Fibroblast of lung (primary cell): Measurements from ENCODE around the gene SLC22A23. TPM values are rescaled to one million over a fixed set of nuclear protein-coding genes. Genes with fewer than 3 reads are reported as not detected.

Source experiments
- DNase-seq, 2 donors: peaks; one replicate each; pipeline versions ENCODE4 v3.0.0 to v3.0.0-alpha.2; 2010; ENCODE audit warnings: low read depth in 2 of 2
- H2AFZ ChIP-seq: 2 replicates; pipeline ENCODE4 v1.5.1; 2012; ENCODE audit warnings: low read length, control low read depth, inconsistent platforms
- H3K27ac ChIP-seq: 2 replicates; pipeline ENCODE4 v1.5.1; 2011; ENCODE audit warnings: low read length, control low read depth; ENCODE audit not compliant: insufficient read depth
- H3K27me3 ChIP-seq: 2 replicates; pipeline ENCODE4 v1.5.1; 2011; ENCODE audit warnings: mild to moderate bottlenecking, low read length; ENCODE audit not compliant: control insufficient read depth, insufficient read depth
- H3K36me3 ChIP-seq: 2 replicates; pipeline ENCODE4 v1.5.1; 2011; ENCODE audit warnings: low read length; ENCODE audit not compliant: control insufficient read depth, insufficient read depth
- H3K4me1 ChIP-seq: 2 replicates; pipeline ENCODE4 v1.5.1; 2011; ENCODE audit warnings: low read length; ENCODE audit not compliant: control insufficient read depth, insufficient read depth; ENCODE audit errors: extremely low read depth
- H3K4me2 ChIP-seq: 2 replicates; pipeline ENCODE4 v1.5.1; 2011; ENCODE audit warnings: low read length, control low read depth; ENCODE audit not compliant: insufficient read depth; ENCODE audit errors: extremely low read depth
- H3K4me3 ChIP-seq, 4 experiments: fragments of 200-600 bp in 1 of 4; sonication (generic) in 1 of 4; replicated peaks in 1 of 4; 2 replicates each; pipeline ENCODE4 v1.5.1; 2011 to 2016; ENCODE audit warnings: low read length in 4 of 4, low read depth in 3 of 4, mild to moderate bottlenecking in 3 of 4, control low read depth in 2 of 4, inconsistent platforms in 1 of 4, mixed read lengths in 1 of 4; ENCODE audit not compliant: insufficient read depth in 1 of 4; ENCODE audit errors: control extremely low read depth in 1 of 4
- H3K79me2 ChIP-seq: 2 replicates; pipeline ENCODE4 v1.5.1; 2012; ENCODE audit warnings: mild to moderate bottlenecking, low read length, inconsistent platforms; ENCODE audit not compliant: control insufficient read depth, insufficient read depth
- H3K9ac ChIP-seq: 2 replicates; pipeline ENCODE4 v1.5.1; 2011; ENCODE audit warnings: mild to moderate bottlenecking, low read length, control low read depth; ENCODE audit not compliant: insufficient read depth
- H3K9me3 ChIP-seq: 2 replicates; pipeline ENCODE4 v1.5.1; 2012; ENCODE audit warnings: low read depth, low read length; ENCODE audit not compliant: control insufficient read depth, insufficient read depth
- H4K20me1 ChIP-seq: 2 replicates; pipeline ENCODE4 v1.5.1; 2011; ENCODE audit warnings: low read length; ENCODE audit not compliant: control insufficient read depth, insufficient read depth; ENCODE audit errors: extremely low read depth
- CTCF ChIP-seq, 2 donors: IDR thresholded peaks in 1 of 2; conservative IDR thresholded peaks in 1 of 2; 1 replicate in 1 of 2; 2 replicates in 1 of 2; pipeline ENCODE4 v1.5.1; 2011 to 2012; ENCODE audit warnings: low read length in 2 of 2, control low read depth in 1 of 2, inconsistent platforms in 1 of 2, low read depth in 1 of 2, mild to moderate bottlenecking in 1 of 2
- EZH2 ChIP-seq: IDR thresholded peaks from 2 replicates; pipeline ENCODE4 v1.5.1; 2012; ENCODE audit warnings: low read length, control low read depth, mild to moderate bottlenecking; ENCODE audit errors: missing control alignments
- polyA plus RNA-seq, 2 donors: library from polyadenylated mRNA; depleted of rRNA in 1 of 2; stranded (reverse) in 1 of 2; unstranded in 1 of 2; fragments of >200 nt; gene quantifications; 2 replicates each; pipeline ENCODE4 v1.2.1, GENCODE V29; 2011 to 2012; ENCODE audit warnings: missing spikeins in 1 of 2
- total RNA-seq: library from RNA; depleted of rRNA; stranded (reverse); fragments of >200 nt; gene quantifications from 2 replicates; pipeline ENCODE4 v1.2.1, GENCODE V29; 2014

Gene SLC22A23
- total and polyA plus RNA-seq, 2 donors (not counting 1 experiment from before 2014, with no cell fraction given) = 0.37 to 3.0 TPM

- H3K9ac ChIP-seq = no peak overlapping the region
- no peak overlapping the region for H3K4me2 ChIP-seq
- H3K36me3 ChIP-seq = no peaks in the 10 kb centered on the region
- no peak for DNase-seq
- H3K4me3 ChIP-seq = no peak overlapping the region
- TF ChIP-seq EZH2 (no peak), CTCF (conservative IDR thresholded peaks at IDR 0.05 in 1 of 2, IDR thresholded peaks at IDR 0.05 in 1 of 2; ENCODE audit: low read depth in 1 of 2, low read length in 2 of 2) (no peak)
- no peaks in the 10 kb centered on the region for H3K79me2 ChIP-seq
- H2AFZ ChIP-seq = no peak overlapping the region
- no peaks in the 10 kb centered on the region for H3K9me3 ChIP-seq
- no peaks in the 10 kb centered on the region for H3K4me1 ChIP-seq
- H4K20me1 ChIP-seq = no peaks in the 10 kb centered on the region
- H3K27ac ChIP-seq = no peak overlapping the region
- peaks cover 6% of the 10 kb centered on the region for H3K27me3 ChIP-seq
Measured at GRCh38 chr6:3294921-3295871, 161.7 kb downstream of the SLC22A23 start.

- DNase-seq = no peak
Measured at GRCh38 chr6:3294396-3294795, 162.5 kb downstream of the SLC22A23 start.

More at GRCh38 chr6:3294396-3294795, 162.5 kb downstream of the SLC22A23 start:
- Histone ChIP-seq H4K20me1 (no peaks in the 10 kb centered on the region), H3K27ac (no peak overlapping the region), H3K9ac (no peak overlapping the region), H3K36me3 (no peaks in the 10 kb centered on the region), H2AFZ (no peak overlapping the region), H3K79me2 (no peaks in the 10 kb centered on the region), H3K4me2 (no peak overlapping the region), H3K27me3 (peaks cover 6% of the 10 kb centered on the region), H3K4me1 (no peaks in the 10 kb centered on the region), H3K9me3 (no peaks in the 10 kb centered on the region), H3K4me3 (no peak overlapping the region)
- TF ChIP-seq EZH2 = no peak
- TF ChIP-seq CTCF (conservative IDR thresholded peaks at IDR 0.05 in 1 of 2, IDR thresholded peaks at IDR 0.05 in 1 of 2; ENCODE audit: low read depth in 1 of 2, low read length in 2 of 2) = no peak
